Loucy (cell line): ENCODE results near the gene PLEKHF1.
A peak's percentile ranks its signal among the peaks of the same experiment; 100 is the strongest.

Source experiments
- EZH2phosphoT487 ChIP-seq: fragments of 200-600 bp; IDR thresholded peaks from 2 replicates; pipeline ENCODE4 v1.6.1; 2018; ENCODE audit warnings: antibody characterized with exemption, mild to moderate bottlenecking, moderate library complexity, borderline replicate concordance
- TF ChIP-seq, protein P1 (sequence below): fragments of 200-600 bp; sonication (generic); conservative IDR thresholded peaks from 2 replicates; pipeline ENCODE4 v1.5.1; 2014; ENCODE audit warnings: mild to moderate bottlenecking, antibody characterized with exemption, low read length

- TF ChIP-seq, protein P1, sequence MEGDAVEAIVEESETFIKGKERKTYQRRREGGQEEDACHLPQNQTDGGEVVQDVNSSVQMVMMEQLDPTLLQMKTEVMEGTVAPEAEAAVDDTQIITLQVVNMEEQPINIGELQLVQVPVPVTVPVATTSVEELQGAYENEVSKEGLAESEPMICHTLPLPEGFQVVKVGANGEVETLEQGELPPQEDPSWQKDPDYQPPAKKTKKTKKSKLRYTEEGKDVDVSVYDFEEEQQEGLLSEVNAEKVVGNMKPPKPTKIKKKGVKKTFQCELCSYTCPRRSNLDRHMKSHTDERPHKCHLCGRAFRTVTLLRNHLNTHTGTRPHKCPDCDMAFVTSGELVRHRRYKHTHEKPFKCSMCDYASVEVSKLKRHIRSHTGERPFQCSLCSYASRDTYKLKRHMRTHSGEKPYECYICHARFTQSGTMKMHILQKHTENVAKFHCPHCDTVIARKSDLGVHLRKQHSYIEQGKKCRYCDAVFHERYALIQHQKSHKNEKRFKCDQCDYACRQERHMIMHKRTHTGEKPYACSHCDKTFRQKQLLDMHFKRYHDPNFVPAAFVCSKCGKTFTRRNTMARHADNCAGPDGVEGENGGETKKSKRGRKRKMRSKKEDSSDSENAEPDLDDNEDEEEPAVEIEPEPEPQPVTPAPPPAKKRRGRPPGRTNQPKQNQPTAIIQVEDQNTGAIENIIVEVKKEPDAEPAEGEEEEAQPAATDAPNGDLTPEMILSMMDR: peak; percentile 34
- TF ChIP-seq EZH2phosphoT487: no peak
These were observed 2.7 kb downstream of the PLEKHF1 start for GRCh38 chr19:29667901-29668341.
